HEK293T (cell line): ENCODE measurements around the gene LTBP1.

ENCODE experiments used
- BHLHE40 ChIP-seq: fragments of 450-650 bp; IDR thresholded peaks from 2 replicates; pipeline ENCODE4 v1.6.1; 2016; ENCODE audit warnings: mild to moderate bottlenecking, moderate library complexity, borderline replicate concordance
- ELF4 ChIP-seq: fragments of 450-650 bp; IDR thresholded peaks from 2 replicates; pipeline ENCODE4 v1.6.1; 2017; ENCODE audit warnings: antibody characterized with exemption
- FOXA1 ChIP-seq: fragments of 450-650 bp; IDR thresholded peaks from 2 replicates; pipeline ENCODE4 v1.6.1; 2016; ENCODE audit warnings: mild to moderate bottlenecking
- L3MBTL2 ChIP-seq: fragments of 450-650 bp; conservative IDR thresholded peaks from 2 replicates; pipeline ENCODE4 v1.6.1; 2016; ENCODE audit warnings: mild to moderate bottlenecking

DNA sequence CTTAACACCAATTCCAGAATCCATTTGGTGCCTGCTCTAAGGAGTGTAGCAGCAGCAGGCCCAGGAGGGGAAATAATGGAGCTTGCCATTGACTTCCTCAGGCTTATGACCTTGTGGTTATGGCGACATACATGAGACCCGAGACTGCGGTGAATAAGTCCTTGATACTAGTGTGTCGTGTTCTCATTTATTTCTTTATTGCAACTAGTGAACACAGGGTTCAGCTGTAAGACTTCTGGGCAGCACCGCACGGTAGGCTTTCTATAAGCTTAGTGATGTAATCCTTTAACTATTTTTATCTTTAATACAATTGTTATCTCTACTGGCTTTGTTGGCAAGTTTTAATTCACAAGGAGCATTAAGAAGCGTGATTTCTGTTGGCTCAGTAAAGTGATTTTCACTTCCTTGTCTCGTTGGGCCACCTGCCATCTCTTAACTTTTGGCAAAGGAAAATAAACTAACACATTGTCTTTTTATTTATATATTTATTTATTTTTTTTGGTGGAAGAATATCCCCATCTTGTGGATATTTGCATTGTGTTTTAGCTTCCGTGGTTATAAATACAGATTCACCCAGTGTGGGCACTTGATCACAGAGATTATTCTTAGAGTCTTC, 139.8 kb downstream of the LTBP1 start:
- TF ChIP-seq L3MBTL2 (no peak), BHLHE40 (no peak), ELF4 (no peak), FOXA1 (no peak)
